Astrocyte (in vitro differentiated cells and primary cell): ENCODE data around the gene MPV17. TPM values are rescaled to one million over a fixed set of nuclear protein-coding genes. Genes with fewer than 3 reads are reported as not detected.

Experiments used
- DNase-seq: peaks from one replicate; pipeline ENCODE4 v3.0.0-alpha.2; 2010; ENCODE audit warnings: low read depth
- FAIRE-seq: peaks from 2 replicates; lab custom pipeline; 2011; peaks lifted over from hg19 to GRCh38; lab: Jason Lieb, UNC
- H2AFZ ChIP-seq: 2 replicates; pipeline ENCODE4 v1.6.0; 2012; ENCODE audit warnings: low read depth, low read length, inconsistent platforms
- H3K27ac ChIP-seq: 2 replicates; pipeline ENCODE4 v1.5.1; 2011; ENCODE audit warnings: low read depth, low read length, inconsistent platforms
- H3K27me3 ChIP-seq: 2 replicates; pipeline ENCODE4 v1.6.0; 2011; ENCODE audit warnings: low read length, inconsistent platforms; ENCODE audit not compliant: insufficient read depth
- H3K36me3 ChIP-seq: 2 replicates; pipeline ENCODE4 v1.5.1; 2011; ENCODE audit warnings: low read length, inconsistent platforms; ENCODE audit not compliant: insufficient read depth
- H3K4me1 ChIP-seq: 2 replicates; pipeline ENCODE4 v1.5.1; 2011; ENCODE audit warnings: low read length, inconsistent platforms; ENCODE audit not compliant: insufficient read depth
- H3K4me2 ChIP-seq: 2 replicates; pipeline ENCODE4 v1.6.0; 2012; ENCODE audit warnings: low read length, inconsistent platforms
- H3K4me3 ChIP-seq: 2 replicates; pipeline ENCODE4 v1.5.1; 2011; ENCODE audit warnings: low read depth, mild to moderate bottlenecking, low read length, inconsistent platforms; ENCODE audit not compliant: insufficient read depth
- H3K79me2 ChIP-seq: 2 replicates; pipeline ENCODE4 v1.6.0; 2012; ENCODE audit warnings: mild to moderate bottlenecking, low read length, inconsistent platforms; ENCODE audit not compliant: insufficient read depth
- H3K9ac ChIP-seq: 2 replicates; pipeline ENCODE4 v1.6.0; 2012; ENCODE audit warnings: mild to moderate bottlenecking, low read length, inconsistent platforms
- H3K9me3 ChIP-seq: 2 replicates; pipeline ENCODE4 v1.5.1; 2012; ENCODE audit warnings: low read depth, mild to moderate bottlenecking, low read length, inconsistent platforms; ENCODE audit not compliant: insufficient read depth
- H4K20me1 ChIP-seq: 2 replicates; pipeline ENCODE4 v1.6.0; 2012; ENCODE audit warnings: low read length, inconsistent platforms; ENCODE audit not compliant: insufficient read depth
- H3K27ac Mint-ChIP-seq: one replicate; pipeline ENCODE4 v1.8.0; 2021; ENCODE audit warnings: mild to moderate bottlenecking, mixed read lengths; ENCODE audit not compliant: unreplicated experiment
- H3K27me3 Mint-ChIP-seq: one replicate; pipeline ENCODE4 v1.8.0; 2021; ENCODE audit warnings: low read depth, mixed read lengths; ENCODE audit not compliant: unreplicated experiment
- H3K36me3 Mint-ChIP-seq: one replicate; pipeline ENCODE4 v1.8.0; 2021; ENCODE audit warnings: low read depth, mixed read lengths; ENCODE audit not compliant: unreplicated experiment
- H3K4me1 Mint-ChIP-seq: one replicate; pipeline ENCODE4 v1.8.0; 2021; ENCODE audit warnings: low read depth, mixed read lengths; ENCODE audit not compliant: unreplicated experiment
- H3K4me3 Mint-ChIP-seq: one replicate; pipeline ENCODE4 v1.8.0; 2021; ENCODE audit warnings: mild to moderate bottlenecking, moderate library complexity, mixed read lengths; ENCODE audit not compliant: unreplicated experiment
- H3K9me3 Mint-ChIP-seq: one replicate; pipeline ENCODE4 v1.8.0; 2021; ENCODE audit warnings: mild to moderate bottlenecking, mixed read lengths; ENCODE audit not compliant: unreplicated experiment
- EZH2 ChIP-seq: IDR thresholded peaks from 2 replicates; pipeline ENCODE4 v1.6.1; 2012; ENCODE audit warnings: mild to moderate bottlenecking, low read length, inconsistent platforms; ENCODE audit not compliant: insufficient read depth
- total RNA-seq: library from RNA; stranded (reverse); gene quantifications from 2 replicates; pipeline ENCODE4 v1.2.1, GENCODE V29; 2021
- TF ChIP-seq, protein P1 (sequence below): IDR thresholded peaks from 2 replicates; pipeline ENCODE4 v1.5.1; 2011; ENCODE audit warnings: low read depth, mild to moderate bottlenecking, inconsistent platforms, low read length, moderate library complexity; ENCODE audit not compliant: insufficient read depth

The MPV17 gene
- total RNA-seq, 1 donor from 2014 or later = 54.0 TPM

GRCh38 chr2:27356382-27357181, 33.7 kb upstream of the MPV17 start, which contains the start of gene GTF3C2:
Gene GTF3C2, minus strand, starts transcription at chr2:27356764. Its CDS starts 13,210 bp downstream, at chr2:27343554.
- peak within 1 kb of the TSS; percentile 86 for H2AFZ ChIP-seq
- H3K9ac ChIP-seq = peak within 1 kb of the TSS; percentile 88
- H3K36me3 ChIP-seq = no peaks in the 10 kb centered on the region
- peaks cover 5% of the 10 kb centered on the region for H3K4me1 ChIP-seq
- TF ChIP-seq EZH2 = no peak
- TF ChIP-seq, protein P1, sequence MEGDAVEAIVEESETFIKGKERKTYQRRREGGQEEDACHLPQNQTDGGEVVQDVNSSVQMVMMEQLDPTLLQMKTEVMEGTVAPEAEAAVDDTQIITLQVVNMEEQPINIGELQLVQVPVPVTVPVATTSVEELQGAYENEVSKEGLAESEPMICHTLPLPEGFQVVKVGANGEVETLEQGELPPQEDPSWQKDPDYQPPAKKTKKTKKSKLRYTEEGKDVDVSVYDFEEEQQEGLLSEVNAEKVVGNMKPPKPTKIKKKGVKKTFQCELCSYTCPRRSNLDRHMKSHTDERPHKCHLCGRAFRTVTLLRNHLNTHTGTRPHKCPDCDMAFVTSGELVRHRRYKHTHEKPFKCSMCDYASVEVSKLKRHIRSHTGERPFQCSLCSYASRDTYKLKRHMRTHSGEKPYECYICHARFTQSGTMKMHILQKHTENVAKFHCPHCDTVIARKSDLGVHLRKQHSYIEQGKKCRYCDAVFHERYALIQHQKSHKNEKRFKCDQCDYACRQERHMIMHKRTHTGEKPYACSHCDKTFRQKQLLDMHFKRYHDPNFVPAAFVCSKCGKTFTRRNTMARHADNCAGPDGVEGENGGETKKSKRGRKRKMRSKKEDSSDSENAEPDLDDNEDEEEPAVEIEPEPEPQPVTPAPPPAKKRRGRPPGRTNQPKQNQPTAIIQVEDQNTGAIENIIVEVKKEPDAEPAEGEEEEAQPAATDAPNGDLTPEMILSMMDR = no peak
- H3K4me3 Mint-ChIP-seq = peak within 1 kb of the TSS; percentile 98
- peak within 1 kb of the TSS; percentile 98 for H3K4me3 ChIP-seq
- peaks cover 9% of the 10 kb centered on the region for H4K20me1 ChIP-seq
- DNase-seq (peak; percentile 96), FAIRE-seq (no peak)
- peak within 1 kb of the TSS; percentile 97 for H3K27ac Mint-ChIP-seq
- peaks cover 1% of the 10 kb centered on the region for H3K36me3 Mint-ChIP-seq
- H3K27me3 ChIP-seq = no peaks in the 10 kb centered on the region
- H3K79me2 ChIP-seq = peaks cover 70% of the 10 kb centered on the region
- peaks cover 26% of the 10 kb centered on the region for H3K4me1 Mint-ChIP-seq
- peaks cover 3% of the 10 kb centered on the region for H3K9me3 Mint-ChIP-seq
- no peaks in the 10 kb centered on the region for H3K9me3 ChIP-seq
- H3K27ac ChIP-seq = peak within 1 kb of the TSS; percentile 85
- no peaks in the 10 kb centered on the region for H3K27me3 Mint-ChIP-seq
- H3K4me2 ChIP-seq = peak within 1 kb of the TSS; percentile 93

DNA sequence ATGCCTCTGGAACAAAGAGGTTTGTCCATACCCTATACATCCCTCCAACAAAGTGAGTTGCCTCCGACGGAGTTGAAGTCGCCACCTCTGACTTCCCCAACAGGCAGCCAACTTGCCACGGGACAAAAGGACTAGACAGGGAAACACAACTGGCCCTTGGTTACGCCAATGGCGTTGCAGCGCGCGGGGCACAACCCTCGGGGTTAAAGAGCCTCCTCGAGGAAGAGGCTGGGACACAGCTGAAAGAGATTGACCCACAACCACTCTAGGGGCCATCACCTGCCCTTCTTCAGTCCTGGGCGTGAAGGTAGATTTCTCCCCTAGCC, 33.1 kb upstream of the MPV17 start:
- H3K4me2 ChIP-seq = peak overlapping the region; percentile 93
- peaks cover 5% of the 10 kb centered on the region for H3K4me1 ChIP-seq
- H3K36me3 ChIP-seq = no peaks in the 10 kb centered on the region
- H3K79me2 ChIP-seq = peaks cover 75% of the 10 kb centered on the region
- H3K4me1 Mint-ChIP-seq = peaks cover 26% of the 10 kb centered on the region
- H3K27ac ChIP-seq = peak overlapping the region; percentile 85
- H2AFZ ChIP-seq = peak overlapping the region; percentile 86
- TF ChIP-seq, protein P1 = no peak
- TF ChIP-seq EZH2 = no peak
- H3K27me3 ChIP-seq = no peaks in the 10 kb centered on the region
- H3K27me3 Mint-ChIP-seq = no peaks in the 10 kb centered on the region
- peaks cover 12% of the 10 kb centered on the region for H4K20me1 ChIP-seq
- peaks cover 1% of the 10 kb centered on the region for H3K36me3 Mint-ChIP-seq
- FAIRE-seq (no peak), DNase-seq (peak; percentile 47)
- peaks cover 3% of the 10 kb centered on the region for H3K9me3 Mint-ChIP-seq
- peak overlapping the region; percentile 98 for H3K4me3 Mint-ChIP-seq
- peak overlapping the region; percentile 97 for H3K27ac Mint-ChIP-seq
- peak overlapping the region; percentile 98 for H3K4me3 ChIP-seq
- H3K9ac ChIP-seq = peak overlapping the region; percentile 88
- no peaks in the 10 kb centered on the region for H3K9me3 ChIP-seq

GRCh38 chr2:27354597-27354927, 31.7 kb upstream of the MPV17 start:
- Histone ChIP-seq H3K4me2 (peak overlapping the region; percentile 19), H3K4me3 (no peak overlapping the region), H3K27ac (no peak overlapping the region), H3K9me3 (no peaks in the 10 kb centered on the region), H4K20me1 (peaks cover 16% of the 10 kb centered on the region), H3K9ac (no peak overlapping the region), H2AFZ (no peak overlapping the region), H3K4me1 (peaks cover 5% of the 10 kb centered on the region), H3K27me3 (no peaks in the 10 kb centered on the region), H3K36me3 (no peaks in the 10 kb centered on the region), H3K79me2 (peaks cover 86% of the 10 kb centered on the region)
- TF ChIP-seq, protein P1 = no peak
- no peak for TF ChIP-seq EZH2
- Mint-ChIP-seq H3K9me3 (peaks cover 3% of the 10 kb centered on the region), H3K27me3 (no peaks in the 10 kb centered on the region), H3K4me3 (peak overlapping the region; percentile 98), H3K36me3 (peaks cover 1% of the 10 kb centered on the region), H3K4me1 (peaks cover 26% of the 10 kb centered on the region), H3K27ac (peak overlapping the region; percentile 94)
- DNase-seq = no peak
- no peak for FAIRE-seq
